Stomach (tissue), 4 donors: ENCODE measurements around the gene STOML2.

Experiments
- POLR2A ChIP-seq, 4 donors: fragments of 450-650 bp; IDR thresholded peaks; one replicate each; pipeline ENCODE4 v1.6.1; 2016; ENCODE audit warnings: antibody characterized with exemption in 4 of 4, control low read depth in 2 of 4, mild to moderate bottlenecking in 1 of 4, moderate library complexity in 1 of 4
- POLR2AphosphoS5 ChIP-seq, 3 donors: sonication (generic); formaldehyde crosslinking; IDR thresholded peaks; one replicate each; pipeline ENCODE4 v1.6.1; 2016; ENCODE audit warnings: antibody characterized with exemption in 3 of 3
- TF ChIP-seq, protein P1 (sequence below), 7 experiments: fragments of 450-650 bp in 4 of 7; fragments of 200-600 bp in 3 of 7; sonication (generic) in 3 of 7; IDR thresholded peaks; one replicate each; pipeline ENCODE4 v1.5.1; 2016 to 2019; ENCODE audit warnings: antibody characterized with exemption in 7 of 7, control low read depth in 2 of 7, mild to moderate bottlenecking in 1 of 7

DNA sequence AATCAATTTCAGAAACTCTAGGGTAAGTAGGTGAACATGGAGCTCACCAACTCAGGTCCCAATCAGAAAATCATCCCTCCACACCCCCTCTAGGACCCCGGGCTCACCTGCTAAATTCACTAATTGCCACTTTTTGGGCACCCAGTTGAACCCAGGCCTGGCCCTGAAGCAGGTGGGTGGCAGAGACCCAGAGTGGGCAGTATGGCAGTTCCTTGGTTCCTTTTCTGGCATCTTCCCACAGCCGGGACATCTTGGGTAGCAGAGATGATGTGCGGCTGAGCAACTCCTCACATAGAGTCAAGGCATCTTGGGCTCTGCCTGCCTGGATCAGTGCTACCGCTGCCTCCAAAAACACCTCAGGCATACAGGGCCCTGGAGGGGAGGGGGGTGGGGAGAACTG is 27.6 kb downstream of the STOML2 start:
- no peak for TF ChIP-seq POLR2A (IDR thresholded peaks at IDR 0.05)
- no peak for TF ChIP-seq POLR2AphosphoS5 (IDR thresholded peaks at IDR 0.05)
- TF ChIP-seq, protein P1, sequence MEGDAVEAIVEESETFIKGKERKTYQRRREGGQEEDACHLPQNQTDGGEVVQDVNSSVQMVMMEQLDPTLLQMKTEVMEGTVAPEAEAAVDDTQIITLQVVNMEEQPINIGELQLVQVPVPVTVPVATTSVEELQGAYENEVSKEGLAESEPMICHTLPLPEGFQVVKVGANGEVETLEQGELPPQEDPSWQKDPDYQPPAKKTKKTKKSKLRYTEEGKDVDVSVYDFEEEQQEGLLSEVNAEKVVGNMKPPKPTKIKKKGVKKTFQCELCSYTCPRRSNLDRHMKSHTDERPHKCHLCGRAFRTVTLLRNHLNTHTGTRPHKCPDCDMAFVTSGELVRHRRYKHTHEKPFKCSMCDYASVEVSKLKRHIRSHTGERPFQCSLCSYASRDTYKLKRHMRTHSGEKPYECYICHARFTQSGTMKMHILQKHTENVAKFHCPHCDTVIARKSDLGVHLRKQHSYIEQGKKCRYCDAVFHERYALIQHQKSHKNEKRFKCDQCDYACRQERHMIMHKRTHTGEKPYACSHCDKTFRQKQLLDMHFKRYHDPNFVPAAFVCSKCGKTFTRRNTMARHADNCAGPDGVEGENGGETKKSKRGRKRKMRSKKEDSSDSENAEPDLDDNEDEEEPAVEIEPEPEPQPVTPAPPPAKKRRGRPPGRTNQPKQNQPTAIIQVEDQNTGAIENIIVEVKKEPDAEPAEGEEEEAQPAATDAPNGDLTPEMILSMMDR (IDR thresholded peaks at IDR 0.05), result no peak
